Measurements from ENCODE around the gene HDLBP.

HDLBP gene

GRCh38 chr2:241242306-241242705 lies 73.2 kb downstream of the HDLBP start:
- no peaks in the 10 kb centered on the region for H3K9me3 Mint-ChIP-seq

DNA sequence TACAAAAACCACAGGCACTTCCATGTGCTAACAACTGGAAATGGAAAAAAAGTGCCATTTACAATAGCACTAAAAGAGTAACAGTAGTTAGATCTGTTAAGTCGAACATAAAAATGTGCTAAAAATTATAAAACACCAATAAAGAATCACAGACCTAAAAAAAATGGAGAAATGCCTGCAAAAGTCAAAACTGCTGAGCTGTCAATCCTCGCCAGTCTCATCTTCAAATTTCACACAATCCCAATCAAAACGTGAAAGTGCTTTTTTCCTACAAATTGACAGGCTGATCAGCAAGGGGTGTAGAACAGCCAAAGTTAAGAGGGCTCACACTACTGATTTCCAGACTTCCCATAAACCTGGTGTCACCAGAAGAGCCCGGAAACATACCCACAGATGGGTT lies 73.8 kb downstream of the HDLBP start:
- Mint-ChIP-seq H3K9me3 (no peaks in the 10 kb centered on the region), H3K36me3 (ENCODE audit: insufficient read depth) (peaks cover 77% of the 10 kb centered on the region), H3K27ac (ENCODE audit: low read depth) (no peak overlapping the region), H3K4me1 (peaks cover 7% of the 10 kb centered on the region), H3K4me3 (no peak overlapping the region), H3K27me3 (no peaks in the 10 kb centered on the region)
- no peak for DNase-seq (ENCODE audit: low spot score in 2 of 2)
- ATAC-seq (replicated peaks; ENCODE audit: extremely low read depth, poor library complexity, severe bottlenecking), result no peak

More at GRCh38 chr2:241242306-241242705, 73.2 kb downstream of the HDLBP start:
- Mint-ChIP-seq H3K36me3 (ENCODE audit: insufficient read depth) (peaks cover 80% of the 10 kb centered on the region), H3K4me3 (no peak overlapping the region), H3K27ac (ENCODE audit: low read depth) (no peak overlapping the region), H3K27me3 (no peaks in the 10 kb centered on the region), H3K4me1 (peaks cover 7% of the 10 kb centered on the region)
- ATAC-seq (replicated peaks; ENCODE audit: extremely low read depth, poor library complexity, severe bottlenecking), result no peak
- DNase-seq (ENCODE audit: low spot score in 2 of 2), result no peak

GRCh38 chr2:241240320-241241004 lies 75.0 kb downstream of the HDLBP start:
- no peaks in the 10 kb centered on the region for H3K27me3 Mint-ChIP-seq
- H3K4me1 Mint-ChIP-seq, result peaks cover 7% of the 10 kb centered on the region
- H3K4me3 Mint-ChIP-seq, result no peak overlapping the region
- no peak overlapping the region for H3K27ac Mint-ChIP-seq (ENCODE audit: low read depth)
- DNase-seq (ENCODE audit: low spot score in 2 of 2) (no peak), ATAC-seq (replicated peaks; ENCODE audit: extremely low read depth, poor library complexity, severe bottlenecking) (no peak)
- no peaks in the 10 kb centered on the region for H3K9me3 Mint-ChIP-seq
- peaks cover 67% of the 10 kb centered on the region for H3K36me3 Mint-ChIP-seq (ENCODE audit: insufficient read depth)

GRCh38 chr2:241239552-241240202 lies 75.8 kb downstream of the HDLBP start:
- Mint-ChIP-seq H3K4me3 (no peak overlapping the region), H3K27ac (ENCODE audit: low read depth) (peak overlapping the region; percentile 41), H3K4me1 (peaks cover 7% of the 10 kb centered on the region), H3K36me3 (ENCODE audit: insufficient read depth) (peaks cover 68% of the 10 kb centered on the region), H3K27me3 (no peaks in the 10 kb centered on the region), H3K9me3 (no peaks in the 10 kb centered on the region)
- DNase-seq (ENCODE audit: low spot score in 2 of 2) (no peak), ATAC-seq (replicated peaks; ENCODE audit: extremely low read depth, poor library complexity, severe bottlenecking) (no peak)

DNA sequence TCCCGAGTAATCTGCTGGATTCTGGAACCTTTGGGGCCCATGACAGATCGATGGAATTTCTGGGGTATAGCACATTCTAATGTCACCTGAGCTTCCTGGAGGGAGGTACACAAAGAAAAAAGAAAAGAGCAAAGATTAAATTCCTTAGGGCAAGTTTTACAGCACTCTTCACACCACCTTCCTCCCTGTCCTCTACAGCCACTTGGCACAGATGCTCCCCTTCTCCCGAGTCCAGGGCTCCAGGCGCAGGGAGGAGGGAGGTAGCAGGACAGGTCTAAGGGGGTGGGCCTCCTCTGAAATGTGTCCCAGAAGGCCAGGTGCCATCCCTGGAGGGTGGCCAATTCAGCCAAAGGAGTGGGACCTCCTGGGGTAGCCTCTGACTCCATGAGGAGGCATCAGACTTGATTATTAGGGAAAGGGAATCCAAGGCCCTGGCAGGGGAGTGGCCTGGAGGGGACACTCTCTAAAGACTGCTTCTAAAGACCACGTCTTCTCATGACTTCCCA lies 76.7 kb downstream of the HDLBP start:
- no peak overlapping the region for H3K27ac Mint-ChIP-seq (ENCODE audit: low read depth)
- no peak for DNase-seq (ENCODE audit: low spot score in 2 of 2)
- H3K9me3 Mint-ChIP-seq, result no peaks in the 10 kb centered on the region
- peaks cover 7% of the 10 kb centered on the region for H3K4me1 Mint-ChIP-seq
- peaks cover 64% of the 10 kb centered on the region for H3K36me3 Mint-ChIP-seq (ENCODE audit: insufficient read depth)
- H3K27me3 Mint-ChIP-seq, result no peaks in the 10 kb centered on the region
- no peak for ATAC-seq (replicated peaks; ENCODE audit: extremely low read depth, poor library complexity, severe bottlenecking)
- H3K4me3 Mint-ChIP-seq, result no peak overlapping the region

DNA sequence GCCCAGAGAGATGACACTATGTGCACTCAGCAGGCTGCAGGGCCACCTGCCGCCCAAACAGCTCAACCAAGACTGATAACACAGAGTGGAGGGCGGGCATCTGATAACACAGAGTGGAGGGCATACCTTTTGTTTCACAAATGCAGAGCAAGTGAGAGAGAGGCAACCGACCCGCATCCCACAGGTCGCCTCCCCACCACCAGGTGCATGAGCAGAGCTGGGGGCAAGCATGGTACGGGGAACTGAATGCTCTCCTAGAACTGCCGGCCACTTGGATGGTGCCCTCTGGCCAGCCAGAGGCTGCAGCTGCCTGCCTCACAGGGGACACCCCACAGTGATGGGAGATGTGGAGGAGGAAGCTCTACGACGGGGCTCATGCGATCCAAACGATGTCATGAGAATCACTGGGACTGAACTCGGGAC lies 77.5 kb downstream of the HDLBP start:
- no peaks in the 10 kb centered on the region for H3K27me3 Mint-ChIP-seq
- H3K4me1 Mint-ChIP-seq, result peaks cover 7% of the 10 kb centered on the region
- H3K9me3 Mint-ChIP-seq, result no peaks in the 10 kb centered on the region
- ATAC-seq (replicated peaks; ENCODE audit: extremely low read depth, poor library complexity, severe bottlenecking) (no peak), DNase-seq (ENCODE audit: low spot score in 2 of 2) (no peak)
- peaks cover 58% of the 10 kb centered on the region for H3K36me3 Mint-ChIP-seq (ENCODE audit: insufficient read depth)
- no peak overlapping the region for H3K4me3 Mint-ChIP-seq
- H3K27ac Mint-ChIP-seq (ENCODE audit: low read depth), result no peak overlapping the region

DNA sequence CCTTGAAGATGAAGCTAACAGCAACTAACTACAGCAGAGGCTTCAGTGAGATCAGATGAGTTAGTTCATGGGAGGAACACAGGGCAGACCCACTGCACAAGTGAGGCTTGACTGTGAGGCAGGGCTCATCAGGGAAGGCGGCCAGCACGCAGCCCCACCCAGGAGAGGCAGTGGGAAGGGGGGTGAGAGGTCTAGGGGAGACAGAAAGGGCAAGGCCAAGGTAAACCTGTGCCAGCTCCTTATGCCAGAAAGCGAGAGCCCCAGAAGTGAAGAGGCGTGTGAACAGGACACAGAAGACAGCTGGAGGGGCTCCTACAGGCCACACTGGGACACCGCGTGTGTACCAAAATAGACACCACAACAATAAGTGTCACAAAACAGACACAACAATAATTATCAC lies 78.4 kb downstream of the HDLBP start:
- peaks cover 53% of the 10 kb centered on the region for H3K36me3 Mint-ChIP-seq (ENCODE audit: insufficient read depth)
- peaks cover 7% of the 10 kb centered on the region for H3K4me1 Mint-ChIP-seq
- H3K9me3 Mint-ChIP-seq, result no peaks in the 10 kb centered on the region
- DNase-seq (ENCODE audit: low spot score in 2 of 2) (no peak), ATAC-seq (replicated peaks; ENCODE audit: extremely low read depth, poor library complexity, severe bottlenecking) (no peak)
- no peak overlapping the region for H3K27ac Mint-ChIP-seq (ENCODE audit: low read depth)
- H3K4me3 Mint-ChIP-seq, result no peak overlapping the region
- H3K27me3 Mint-ChIP-seq, result no peaks in the 10 kb centered on the region

- Mint-ChIP-seq H3K4me3 (no peak overlapping the region), H3K9me3 (no peaks in the 10 kb centered on the region), H3K36me3 (ENCODE audit: insufficient read depth) (peaks cover 52% of the 10 kb centered on the region), H3K27me3 (no peaks in the 10 kb centered on the region), H3K4me1 (peaks cover 13% of the 10 kb centered on the region), H3K27ac (ENCODE audit: low read depth) (no peak overlapping the region)
- no peak for ATAC-seq (replicated peaks; ENCODE audit: extremely low read depth, poor library complexity, severe bottlenecking)
- no peak for DNase-seq (ENCODE audit: low spot score in 2 of 2)
Observed at GRCh38 chr2:241235859-241236593, 79.4 kb downstream of the HDLBP start.

- no peak overlapping the region for H3K4me3 Mint-ChIP-seq
- H3K9me3 Mint-ChIP-seq, result no peaks in the 10 kb centered on the region
- ATAC-seq (replicated peaks; ENCODE audit: extremely low read depth, poor library complexity, severe bottlenecking) (no peak), DNase-seq (ENCODE audit: low spot score in 2 of 2) (no peak)
- peaks cover 53% of the 10 kb centered on the region for H3K36me3 Mint-ChIP-seq (ENCODE audit: insufficient read depth)
- peaks cover 13% of the 10 kb centered on the region for H3K4me1 Mint-ChIP-seq
- no peaks in the 10 kb centered on the region for H3K27me3 Mint-ChIP-seq
- H3K27ac Mint-ChIP-seq (ENCODE audit: low read depth), result no peak overlapping the region
Observed at GRCh38 chr2:241234962-241235740, 80.3 kb downstream of the HDLBP start.

DNA sequence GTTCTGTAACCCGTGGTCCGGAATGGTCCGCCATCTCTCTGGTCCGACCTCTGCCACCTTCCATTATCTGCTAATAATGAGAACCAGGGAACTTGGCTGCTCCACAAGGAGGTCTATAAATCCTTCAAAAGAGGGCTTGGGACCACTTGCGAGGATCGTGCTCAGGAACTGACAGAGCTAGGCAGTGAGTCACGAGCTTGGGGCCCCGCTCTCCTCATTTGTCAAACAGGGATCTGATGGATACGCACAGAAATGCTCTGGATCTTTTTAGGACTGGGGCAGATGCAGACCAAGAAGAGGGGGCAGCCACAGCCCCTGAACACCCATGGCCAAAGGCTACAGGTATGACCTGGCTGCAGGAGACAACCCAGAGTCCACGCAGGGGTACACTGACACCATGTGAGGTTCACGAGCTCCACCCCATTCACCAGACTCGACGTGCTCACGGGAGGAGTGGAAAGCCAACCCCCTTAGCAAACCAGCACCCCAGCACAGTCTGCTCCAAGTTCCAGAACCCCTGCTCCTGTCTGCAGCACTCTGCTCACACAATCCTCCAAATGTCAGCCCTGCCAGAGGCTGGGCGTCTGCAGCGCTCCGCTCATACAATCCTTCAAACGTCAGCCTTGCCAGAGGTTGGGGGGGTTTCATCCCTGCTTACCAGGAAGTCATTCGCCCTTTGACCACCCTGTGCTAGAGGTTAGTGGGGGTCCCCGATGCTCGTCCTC lies 81.2 kb downstream of the HDLBP start:
- DNase-seq (ENCODE audit: low spot score in 2 of 2) (no peak), ATAC-seq (replicated peaks; ENCODE audit: extremely low read depth, poor library complexity, severe bottlenecking) (no peak)
- H3K27me3 Mint-ChIP-seq, result no peaks in the 10 kb centered on the region
- peaks cover 50% of the 10 kb centered on the region for H3K36me3 Mint-ChIP-seq (ENCODE audit: insufficient read depth)
- no peak overlapping the region for H3K4me3 Mint-ChIP-seq
- no peaks in the 10 kb centered on the region for H3K9me3 Mint-ChIP-seq
- peaks cover 13% of the 10 kb centered on the region for H3K4me1 Mint-ChIP-seq
- H3K27ac Mint-ChIP-seq (ENCODE audit: low read depth), result no peak overlapping the region

DNA sequence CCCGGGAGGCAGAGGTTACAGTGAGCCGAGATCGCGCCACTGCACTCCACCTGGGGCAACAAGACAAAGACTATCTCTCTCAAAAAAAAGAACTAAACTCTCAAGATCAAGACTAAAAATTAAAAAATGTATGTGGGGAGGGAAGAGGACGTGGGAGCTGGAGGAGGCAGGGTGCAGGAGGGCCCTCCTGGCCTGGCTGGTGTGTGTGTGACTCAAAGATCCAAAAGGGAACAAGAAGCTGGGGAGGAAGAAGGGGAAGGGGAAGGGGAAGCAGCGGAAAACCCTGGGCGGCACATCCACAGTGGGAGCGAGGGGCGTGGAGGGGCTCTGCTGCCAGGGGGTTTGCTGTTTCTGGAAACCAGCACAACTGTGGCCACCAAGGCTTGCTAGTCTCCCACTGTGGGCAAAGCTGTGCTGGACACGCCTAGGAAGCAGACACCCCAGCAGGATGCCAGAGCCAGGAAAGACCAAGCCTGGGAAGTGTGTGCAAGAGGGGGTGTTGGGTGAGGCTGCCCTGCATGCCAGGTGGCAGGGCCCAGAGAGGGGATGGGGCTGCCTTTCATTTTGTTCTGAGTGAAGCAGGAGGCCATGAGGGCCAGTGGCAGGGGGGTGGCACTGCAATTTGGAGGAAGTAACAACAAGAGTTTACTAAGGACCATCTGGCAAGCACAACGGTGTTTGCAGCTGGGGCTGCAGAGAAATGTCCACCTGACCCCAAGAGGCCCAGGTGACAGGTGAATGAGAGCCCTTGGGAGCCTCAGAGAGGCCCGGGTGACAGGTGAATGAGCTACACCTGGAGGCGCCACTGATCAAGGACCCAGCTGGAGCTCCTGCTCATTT lies 82.5 kb downstream of the HDLBP start:
- Mint-ChIP-seq H3K36me3 (ENCODE audit: insufficient read depth) (peaks cover 43% of the 10 kb centered on the region), H3K4me3 (no peak overlapping the region), H3K27me3 (no peaks in the 10 kb centered on the region), H3K4me1 (peaks cover 12% of the 10 kb centered on the region), H3K9me3 (no peaks in the 10 kb centered on the region), H3K27ac (ENCODE audit: low read depth) (peak overlapping the region; percentile 84)
- ATAC-seq (replicated peaks; ENCODE audit: extremely low read depth, poor library complexity, severe bottlenecking), result no peak
- no peak for DNase-seq (ENCODE audit: low spot score in 2 of 2)
